Uterus (tissue), 2 donors: ENCODE measurements around the gene PPP2R3C.

Experiments
- POLR2A ChIP-seq, 2 donors: fragments of 450-650 bp; IDR thresholded peaks; one replicate each; pipeline ENCODE4 v1.6.1; 2016; ENCODE audit warnings: antibody characterized with exemption in 2 of 2, mild to moderate bottlenecking in 1 of 2, moderate library complexity in 1 of 2
- TF ChIP-seq, protein P1 (sequence below), 4 experiments: fragments of 200-600 bp in 2 of 4; fragments of 450-650 bp in 2 of 4; sonication (generic) in 2 of 4; IDR thresholded peaks; one replicate each; pipeline ENCODE4 v1.5.1; 2016 to 2019; ENCODE audit warnings: antibody characterized with exemption in 4 of 4, mild to moderate bottlenecking in 2 of 4, moderate library complexity in 1 of 4

- TF ChIP-seq, protein P1, sequence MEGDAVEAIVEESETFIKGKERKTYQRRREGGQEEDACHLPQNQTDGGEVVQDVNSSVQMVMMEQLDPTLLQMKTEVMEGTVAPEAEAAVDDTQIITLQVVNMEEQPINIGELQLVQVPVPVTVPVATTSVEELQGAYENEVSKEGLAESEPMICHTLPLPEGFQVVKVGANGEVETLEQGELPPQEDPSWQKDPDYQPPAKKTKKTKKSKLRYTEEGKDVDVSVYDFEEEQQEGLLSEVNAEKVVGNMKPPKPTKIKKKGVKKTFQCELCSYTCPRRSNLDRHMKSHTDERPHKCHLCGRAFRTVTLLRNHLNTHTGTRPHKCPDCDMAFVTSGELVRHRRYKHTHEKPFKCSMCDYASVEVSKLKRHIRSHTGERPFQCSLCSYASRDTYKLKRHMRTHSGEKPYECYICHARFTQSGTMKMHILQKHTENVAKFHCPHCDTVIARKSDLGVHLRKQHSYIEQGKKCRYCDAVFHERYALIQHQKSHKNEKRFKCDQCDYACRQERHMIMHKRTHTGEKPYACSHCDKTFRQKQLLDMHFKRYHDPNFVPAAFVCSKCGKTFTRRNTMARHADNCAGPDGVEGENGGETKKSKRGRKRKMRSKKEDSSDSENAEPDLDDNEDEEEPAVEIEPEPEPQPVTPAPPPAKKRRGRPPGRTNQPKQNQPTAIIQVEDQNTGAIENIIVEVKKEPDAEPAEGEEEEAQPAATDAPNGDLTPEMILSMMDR (IDR thresholded peaks at IDR 0.05): no peak
- TF ChIP-seq POLR2A (IDR thresholded peaks at IDR 0.05): no peak
Observed at GRCh38 chr14:35112641-35113040, 9.1 kb downstream of the PPP2R3C start.
